HepG2 (cell line): ENCODE data around the gene CCND1. TPM values are rescaled to one million over a fixed set of nuclear protein-coding genes. Genes with fewer than 3 reads are reported as not detected.

Experiments used
- BATF2 ChIP-seq: sonication (generic); formaldehyde crosslinking; IDR thresholded peaks from 2 replicates; pipeline ENCODE4 v1.8.0; 2022; ENCODE audit warnings: mild to moderate bottlenecking, missing genetic modification reagents, moderate library complexity
- MAX ChIP-seq: IDR thresholded peaks from 2 replicates; pipeline ENCODE4 v1.6.1; 2012; ENCODE audit warnings: inconsistent platforms
- STAT5B ChIP-seq: sonication (generic); formaldehyde crosslinking; IDR thresholded peaks from 2 replicates; pipeline ENCODE4 v1.4.0; 2020; ENCODE audit warnings: missing genetic modification reagents
- ZHX2 ChIP-seq, 2 experiments: sonication (generic) in 1 of 2; formaldehyde crosslinking in 1 of 2; IDR thresholded peaks; 2 replicates each; pipeline versions ENCODE4 v1.6.1 to v1.9.0; 2014 to 2022; ENCODE audit warnings: antibody characterized with exemption in 1 of 2, borderline replicate concordance in 1 of 2, inconsistent platforms in 1 of 2, low read depth in 1 of 2, missing genetic modification reagents in 1 of 2
- ZNF24 ChIP-seq: fragments of 450-650 bp; IDR thresholded peaks from 2 replicates; pipeline ENCODE4 v1.6.1; 2017; ENCODE audit warnings: antibody characterized with exemption, mild to moderate bottlenecking
- ZNF382 ChIP-seq: sonication (generic); formaldehyde crosslinking; IDR thresholded peaks from 2 replicates; pipeline ENCODE4 v1.5.0; 2020; ENCODE audit warnings: missing genetic modification reagents, mild to moderate bottlenecking, borderline replicate concordance
- ZNF468 ChIP-seq: sonication (generic); formaldehyde crosslinking; IDR thresholded peaks from 2 replicates; pipeline ENCODE4 v1.8.0; 2022; ENCODE audit warnings: mild to moderate bottlenecking, moderate library complexity, missing genetic modification reagents
- ZNF513 ChIP-seq: sonication (generic); formaldehyde crosslinking; conservative IDR thresholded peaks from 2 replicates; pipeline ENCODE4 v1.5.0; 2020; ENCODE audit warnings: missing genetic modification reagents
- ZNF710 ChIP-seq: sonication (generic); formaldehyde crosslinking; IDR thresholded peaks from 2 replicates; pipeline ENCODE4 v1.5.0; 2020; ENCODE audit warnings: mild to moderate bottlenecking, missing genetic modification reagents, borderline replicate concordance
- polyA plus RNA-seq, 8 experiments: library from polyadenylated mRNA; depleted of rRNA in 3 of 8; stranded (reverse) in 7 of 8; unstranded in 1 of 8; fragments of >200 nt; fragmentation: Illumina TruSeq in 4 of 8; extraction: Trizol in 4 of 8; gene quantifications; 2 replicates each; pipeline versions ENCODE4 v1.2.1 to v1.2.3, GENCODE V29; 2011 to 2016; ENCODE audit warnings: low read depth in 4 of 8, missing spikeins in 1 of 8, mixed read lengths in 1 of 8; ENCODE audit not compliant: insufficient read depth in 1 of 8
- total RNA-seq, 5 experiments: library from RNA; depleted of rRNA; stranded (reverse); fragments of >200 nt; fragmentation: Illumina TruSeq; extraction: Trizol; gene quantifications; 2 replicates each; pipeline ENCODE4 v1.2.3, GENCODE V29; 2016; ENCODE audit warnings: low read depth in 1 of 5
- TF ChIP-seq, protein P1 (sequence below): IDR thresholded peaks from 2 replicates; pipeline ENCODE4 v1.6.1; 2016; ENCODE audit warnings: low read depth
- TF ChIP-seq, protein P2 (sequence below): sonication (generic); formaldehyde crosslinking; IDR thresholded peaks from 2 replicates; pipeline ENCODE4 v1.4.0; 2020; ENCODE audit warnings: mild to moderate bottlenecking, missing genetic modification reagents

The CCND1 gene
- total and polyA plus RNA-seq, 2 of the 13 experiments (the other 11 are each of a cell fraction or from before 2014, with no cell fraction given): 107 to 136 TPM

DNA sequence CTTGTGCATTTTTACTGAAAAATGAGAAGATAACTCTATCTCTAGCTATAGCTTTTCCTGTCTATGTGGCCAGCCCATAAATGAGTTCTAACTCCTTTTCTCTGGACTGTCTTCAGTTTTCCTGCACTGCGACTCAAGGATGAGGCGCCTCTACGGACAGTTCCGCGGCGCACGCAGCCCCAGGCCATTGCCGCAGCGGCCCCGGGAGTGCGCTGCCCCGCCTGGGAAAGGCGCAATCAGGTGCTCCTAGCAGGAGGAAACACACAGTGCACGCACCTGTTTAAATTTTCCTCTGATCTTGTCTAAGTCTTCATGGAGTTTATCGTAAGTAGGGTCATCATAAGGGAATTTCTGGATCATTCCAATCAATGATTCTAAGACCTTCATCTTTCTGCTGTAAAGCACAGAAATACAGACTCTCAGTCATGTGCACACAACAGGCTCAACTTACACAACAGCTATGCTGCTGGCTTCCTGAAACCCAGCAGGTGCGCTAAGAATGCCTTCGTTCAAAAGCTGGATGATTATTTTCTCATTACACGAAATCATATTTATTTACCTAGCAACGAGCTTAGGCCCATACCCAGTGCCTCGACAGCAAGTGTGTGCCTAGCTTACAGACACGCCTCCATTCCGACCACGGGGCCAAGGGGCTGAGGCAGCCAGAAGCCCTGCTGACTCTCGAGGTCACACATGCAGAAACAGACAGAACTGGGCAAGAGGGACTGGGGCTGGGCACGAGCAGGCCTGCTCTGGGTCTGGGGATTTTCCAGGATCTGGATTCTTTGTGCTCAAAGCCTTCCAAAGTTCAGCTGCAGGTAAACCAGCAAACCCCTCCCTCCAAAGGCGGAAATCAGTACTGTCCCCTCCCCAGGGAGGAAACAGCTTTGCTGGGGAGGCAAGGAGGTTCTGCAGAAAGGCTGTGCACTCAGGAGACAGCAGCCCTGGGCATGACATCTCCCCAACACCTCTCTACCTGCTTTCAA is 27.0 kb downstream of the CCND1 start (continued):
- TF ChIP-seq ZHX2 (IDR thresholded peaks at IDR 0.05; ENCODE audit: low read depth) (peak; percentile 44; the same call in 1 of the 2 replicates), ZHX2 (CRISPR knock-in tag; IDR thresholded peaks at IDR 0.05; ENCODE audit: borderline replicate concordance) (no peak), BATF2 (CRISPR knock-in tag) (no peak), ZNF513 (CRISPR knock-in tag) (no peak), ZNF468 (CRISPR knock-in tag) (0 out of 2 replicates have a peak, but pooled peaks have one; percentile 1), STAT5B (CRISPR knock-in tag) (no peak; the same call in 1 of the 2 replicates), ZNF382 (CRISPR knock-in tag) (no peak), MAX (peak; percentile 98), ZNF24 (no peak), ZNF710 (0 out of 2 replicates have a peak, but pooled peaks have one; percentile 19)
- TF ChIP-seq, protein P1, sequence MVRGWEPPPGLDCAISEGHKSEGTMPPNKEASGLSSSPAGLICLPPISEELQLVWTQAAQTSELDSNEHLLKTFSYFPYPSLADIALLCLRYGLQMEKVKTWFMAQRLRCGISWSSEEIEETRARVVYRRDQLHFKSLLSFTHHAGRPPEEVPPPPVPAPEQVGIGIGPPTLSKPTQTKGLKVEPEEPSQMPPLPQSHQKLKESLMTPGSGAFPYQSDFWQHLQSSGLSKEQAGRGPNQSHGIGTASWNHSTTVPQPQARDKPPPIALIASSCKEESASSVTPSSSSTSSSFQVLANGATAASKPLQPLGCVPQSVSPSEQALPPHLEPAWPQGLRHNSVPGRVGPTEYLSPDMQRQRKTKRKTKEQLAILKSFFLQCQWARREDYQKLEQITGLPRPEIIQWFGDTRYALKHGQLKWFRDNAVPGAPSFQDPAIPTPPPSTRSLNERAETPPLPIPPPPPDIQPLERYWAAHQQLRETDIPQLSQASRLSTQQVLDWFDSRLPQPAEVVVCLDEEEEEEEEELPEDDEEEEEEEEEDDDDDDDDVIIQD (CRISPR knock-in tag): peak; percentile 62; the same call in 1 of the 2 replicates
- TF ChIP-seq, protein P2, sequence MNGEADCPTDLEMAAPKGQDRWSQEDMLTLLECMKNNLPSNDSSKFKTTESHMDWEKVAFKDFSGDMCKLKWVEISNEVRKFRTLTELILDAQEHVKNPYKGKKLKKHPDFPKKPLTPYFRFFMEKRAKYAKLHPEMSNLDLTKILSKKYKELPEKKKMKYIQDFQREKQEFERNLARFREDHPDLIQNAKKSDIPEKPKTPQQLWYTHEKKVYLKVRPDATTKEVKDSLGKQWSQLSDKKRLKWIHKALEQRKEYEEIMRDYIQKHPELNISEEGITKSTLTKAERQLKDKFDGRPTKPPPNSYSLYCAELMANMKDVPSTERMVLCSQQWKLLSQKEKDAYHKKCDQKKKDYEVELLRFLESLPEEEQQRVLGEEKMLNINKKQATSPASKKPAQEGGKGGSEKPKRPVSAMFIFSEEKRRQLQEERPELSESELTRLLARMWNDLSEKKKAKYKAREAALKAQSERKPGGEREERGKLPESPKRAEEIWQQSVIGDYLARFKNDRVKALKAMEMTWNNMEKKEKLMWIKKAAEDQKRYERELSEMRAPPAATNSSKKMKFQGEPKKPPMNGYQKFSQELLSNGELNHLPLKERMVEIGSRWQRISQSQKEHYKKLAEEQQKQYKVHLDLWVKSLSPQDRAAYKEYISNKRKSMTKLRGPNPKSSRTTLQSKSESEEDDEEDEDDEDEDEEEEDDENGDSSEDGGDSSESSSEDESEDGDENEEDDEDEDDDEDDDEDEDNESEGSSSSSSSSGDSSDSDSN: peak; percentile 83
